HL-60 (cell line): ENCODE measurements around the gene CSNK1G3.
A peak's percentile ranks its signal among the peaks of the same experiment; 100 is the strongest.

Experiments
- DNase-seq, 2 experiments: peaks; one replicate each; pipeline ENCODE4 v3.0.0-alpha.2; 2010 to 2020; ENCODE audit warnings: low read depth in 1 of 2, low spot score in 1 of 2
- H3K27ac ChIP-seq: fragments of 250-450 bp; sonication (Bioruptor Pico); replicated peaks from 2 replicates; pipeline ENCODE4 v1.5.1; 2020; ENCODE audit warnings: mild to moderate bottlenecking, moderate library complexity
- H3K27me3 ChIP-seq: fragments of 250-450 bp; sonication (Bioruptor Pico); 2 replicates; pipeline ENCODE4 v1.5.1; 2021; ENCODE audit warnings: mild to moderate bottlenecking, moderate library complexity; ENCODE audit not compliant: insufficient read depth, poor library complexity, severe bottlenecking
- H3K4me3 ChIP-seq: replicated peaks from 2 replicates; pipeline ENCODE4 v1.5.1; 2011; ENCODE audit warnings: mild to moderate bottlenecking, control low read depth, low read length; ENCODE audit not compliant: insufficient read depth
- GABPA ChIP-seq: IDR thresholded peaks from 2 replicates; pipeline ENCODE4 v1.6.1; 2012; ENCODE audit warnings: low read depth
- POLR2AphosphoS5 ChIP-seq: IDR thresholded peaks from 2 replicates; pipeline ENCODE4 v1.6.1; 2012; ENCODE audit warnings: low read depth
- SPI1 ChIP-seq: IDR thresholded peaks from 2 replicates; pipeline ENCODE4 v1.6.1; 2012; ENCODE audit warnings: low read depth, mild to moderate bottlenecking, borderline replicate concordance
- TF ChIP-seq, protein P1 (sequence below): IDR thresholded peaks from 2 replicates; pipeline ENCODE4 v1.6.1; 2012; ENCODE audit warnings: low read depth; ENCODE audit not compliant: insufficient replicate concordance
- TF ChIP-seq, protein P2 (sequence below): IDR thresholded peaks from one replicate; pipeline ENCODE4 v1.5.1; 2011; ENCODE audit warnings: low read length, control low read depth, inconsistent platforms; ENCODE audit not compliant: insufficient read depth

The CSNK1G3 gene

DNA sequence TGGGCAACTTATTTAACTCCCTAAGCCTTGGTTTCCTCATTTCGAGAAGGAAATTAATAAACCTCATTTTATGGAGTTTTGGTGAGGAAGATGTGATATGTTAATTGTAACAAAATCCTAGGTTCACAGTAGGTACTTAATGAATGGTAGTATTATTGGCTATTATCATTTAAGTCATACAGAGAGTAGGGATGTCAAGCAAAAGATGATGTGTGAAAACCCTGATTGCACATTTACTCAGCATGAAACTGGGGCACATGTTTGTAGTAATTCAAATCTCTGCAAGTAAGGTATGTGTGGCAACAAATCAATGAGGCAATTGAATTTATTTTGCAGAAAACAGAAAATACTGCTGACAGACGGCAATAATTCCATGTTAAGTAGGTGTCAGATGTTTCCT, 127.3 kb downstream of the CSNK1G3 start:
- Histone ChIP-seq H3K4me3 (no peak overlapping the region), H3K27me3 (no peaks in the 10 kb centered on the region), H3K27ac (no peak overlapping the region)
- TF ChIP-seq, protein P1, sequence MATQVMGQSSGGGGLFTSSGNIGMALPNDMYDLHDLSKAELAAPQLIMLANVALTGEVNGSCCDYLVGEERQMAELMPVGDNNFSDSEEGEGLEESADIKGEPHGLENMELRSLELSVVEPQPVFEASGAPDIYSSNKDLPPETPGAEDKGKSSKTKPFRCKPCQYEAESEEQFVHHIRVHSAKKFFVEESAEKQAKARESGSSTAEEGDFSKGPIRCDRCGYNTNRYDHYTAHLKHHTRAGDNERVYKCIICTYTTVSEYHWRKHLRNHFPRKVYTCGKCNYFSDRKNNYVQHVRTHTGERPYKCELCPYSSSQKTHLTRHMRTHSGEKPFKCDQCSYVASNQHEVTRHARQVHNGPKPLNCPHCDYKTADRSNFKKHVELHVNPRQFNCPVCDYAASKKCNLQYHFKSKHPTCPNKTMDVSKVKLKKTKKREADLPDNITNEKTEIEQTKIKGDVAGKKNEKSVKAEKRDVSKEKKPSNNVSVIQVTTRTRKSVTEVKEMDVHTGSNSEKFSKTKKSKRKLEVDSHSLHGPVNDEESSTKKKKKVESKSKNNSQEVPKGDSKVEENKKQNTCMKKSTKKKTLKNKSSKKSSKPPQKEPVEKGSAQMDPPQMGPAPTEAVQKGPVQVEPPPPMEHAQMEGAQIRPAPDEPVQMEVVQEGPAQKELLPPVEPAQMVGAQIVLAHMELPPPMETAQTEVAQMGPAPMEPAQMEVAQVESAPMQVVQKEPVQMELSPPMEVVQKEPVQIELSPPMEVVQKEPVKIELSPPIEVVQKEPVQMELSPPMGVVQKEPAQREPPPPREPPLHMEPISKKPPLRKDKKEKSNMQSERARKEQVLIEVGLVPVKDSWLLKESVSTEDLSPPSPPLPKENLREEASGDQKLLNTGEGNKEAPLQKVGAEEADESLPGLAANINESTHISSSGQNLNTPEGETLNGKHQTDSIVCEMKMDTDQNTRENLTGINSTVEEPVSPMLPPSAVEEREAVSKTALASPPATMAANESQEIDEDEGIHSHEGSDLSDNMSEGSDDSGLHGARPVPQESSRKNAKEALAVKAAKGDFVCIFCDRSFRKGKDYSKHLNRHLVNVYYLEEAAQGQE, result no peak
- TF ChIP-seq SPI1 (no peak), POLR2AphosphoS5 (no peak)
- TF ChIP-seq, protein P2, sequence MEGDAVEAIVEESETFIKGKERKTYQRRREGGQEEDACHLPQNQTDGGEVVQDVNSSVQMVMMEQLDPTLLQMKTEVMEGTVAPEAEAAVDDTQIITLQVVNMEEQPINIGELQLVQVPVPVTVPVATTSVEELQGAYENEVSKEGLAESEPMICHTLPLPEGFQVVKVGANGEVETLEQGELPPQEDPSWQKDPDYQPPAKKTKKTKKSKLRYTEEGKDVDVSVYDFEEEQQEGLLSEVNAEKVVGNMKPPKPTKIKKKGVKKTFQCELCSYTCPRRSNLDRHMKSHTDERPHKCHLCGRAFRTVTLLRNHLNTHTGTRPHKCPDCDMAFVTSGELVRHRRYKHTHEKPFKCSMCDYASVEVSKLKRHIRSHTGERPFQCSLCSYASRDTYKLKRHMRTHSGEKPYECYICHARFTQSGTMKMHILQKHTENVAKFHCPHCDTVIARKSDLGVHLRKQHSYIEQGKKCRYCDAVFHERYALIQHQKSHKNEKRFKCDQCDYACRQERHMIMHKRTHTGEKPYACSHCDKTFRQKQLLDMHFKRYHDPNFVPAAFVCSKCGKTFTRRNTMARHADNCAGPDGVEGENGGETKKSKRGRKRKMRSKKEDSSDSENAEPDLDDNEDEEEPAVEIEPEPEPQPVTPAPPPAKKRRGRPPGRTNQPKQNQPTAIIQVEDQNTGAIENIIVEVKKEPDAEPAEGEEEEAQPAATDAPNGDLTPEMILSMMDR, result no peak
- DNase-seq, result no peak

DNA sequence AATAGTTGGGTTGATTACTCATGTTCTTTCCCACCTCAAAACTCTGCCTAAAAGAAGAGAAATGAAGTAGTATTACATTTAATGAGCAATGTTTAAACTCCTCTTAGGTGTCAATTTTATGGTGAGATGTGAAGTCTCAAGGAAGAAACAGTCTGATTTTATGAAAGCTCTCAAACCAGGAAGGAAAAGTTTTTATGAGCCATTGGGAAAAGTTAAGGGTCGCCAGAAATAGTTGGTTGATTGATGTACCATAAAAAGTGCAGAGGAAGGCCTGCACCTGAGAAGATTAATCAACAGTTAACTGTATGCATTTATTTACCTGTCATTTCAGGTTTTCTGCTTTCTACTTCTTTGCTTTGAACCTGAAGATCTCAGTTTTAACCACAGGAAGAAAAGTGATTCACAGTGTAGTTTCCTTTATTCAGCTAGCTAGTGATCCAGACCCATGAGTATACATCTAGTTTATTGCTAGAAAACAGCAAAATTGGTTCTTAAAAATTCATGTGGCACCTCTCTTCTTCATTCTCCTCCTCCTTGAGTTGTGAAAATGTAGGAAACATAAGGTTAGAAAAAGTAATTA, 133.1 kb downstream of the CSNK1G3 start:
- no peaks in the 10 kb centered on the region for H3K27me3 ChIP-seq
- TF ChIP-seq, protein P1, result no peak
- TF ChIP-seq GABPA, result no peak
- no peak for TF ChIP-seq POLR2AphosphoS5
- TF ChIP-seq SPI1, result no peak
- TF ChIP-seq, protein P2, result no peak
- no peak overlapping the region for H3K27ac ChIP-seq

DNA sequence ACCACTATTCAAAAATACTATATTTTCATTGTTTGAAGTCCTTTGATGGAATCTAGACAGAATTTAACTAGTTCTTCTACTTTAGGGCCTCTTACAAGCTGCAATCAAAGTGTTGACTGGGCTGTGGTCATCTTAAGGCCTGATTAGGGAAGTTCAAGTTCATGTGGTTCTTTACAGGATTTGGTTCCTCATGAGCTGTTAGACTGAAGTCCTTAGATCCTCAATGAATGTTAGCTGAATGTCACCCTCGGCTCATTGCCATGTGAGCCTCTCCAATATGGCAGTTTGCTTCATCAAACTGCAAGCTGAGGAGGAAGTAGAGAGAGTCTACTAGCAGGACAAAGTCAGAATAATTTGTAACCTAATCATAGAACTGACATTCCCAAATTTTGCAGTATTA, 135.1 kb downstream of the CSNK1G3 start:
- Histone ChIP-seq H3K4me3 (no peak overlapping the region), H3K27ac (no peak overlapping the region), H3K27me3 (no peaks in the 10 kb centered on the region)
- TF ChIP-seq GABPA (no peak), SPI1 (no peak), POLR2AphosphoS5 (no peak)
- TF ChIP-seq, protein P2, result no peak
- TF ChIP-seq, protein P1, result no peak
- DNase-seq, result peak in 1 of 2 experiments; percentile 9

More for the DNA sequence above, 133.1 kb downstream of the CSNK1G3 start:
- no peak overlapping the region for H3K4me3 ChIP-seq
- DNase-seq, result no peak
